Esophagus muscularis mucosa (tissue), 4 donors: ENCODE data around the gene CSH2.

Source experiments
- CTCF ChIP-seq, 3 experiments: fragments of 200-600 bp in 2 of 3; fragments of 450-650 bp in 1 of 3; sonication (generic) in 2 of 3; IDR thresholded peaks; one replicate each; pipeline ENCODE4 v1.5.1; 2017 to 2019; ENCODE audit warnings: antibody characterized with exemption in 3 of 3, mild to moderate bottlenecking in 2 of 3, moderate library complexity in 1 of 3
- EP300 ChIP-seq: sonication (generic); formaldehyde crosslinking; IDR thresholded peaks from one replicate; pipeline ENCODE4 v1.6.1; 2017; ENCODE audit warnings: antibody characterized with exemption
- POLR2A ChIP-seq: fragments of 450-650 bp; IDR thresholded peaks from one replicate; pipeline ENCODE4 v1.6.1; 2017; ENCODE audit warnings: antibody characterized with exemption, moderate library complexity, mild to moderate bottlenecking, low read depth
- POLR2AphosphoS5 ChIP-seq, 2 donors: sonication (generic); formaldehyde crosslinking; IDR thresholded peaks; one replicate each; pipeline ENCODE4 v1.6.1; 2017; ENCODE audit warnings: antibody characterized with exemption in 2 of 2

DNA sequence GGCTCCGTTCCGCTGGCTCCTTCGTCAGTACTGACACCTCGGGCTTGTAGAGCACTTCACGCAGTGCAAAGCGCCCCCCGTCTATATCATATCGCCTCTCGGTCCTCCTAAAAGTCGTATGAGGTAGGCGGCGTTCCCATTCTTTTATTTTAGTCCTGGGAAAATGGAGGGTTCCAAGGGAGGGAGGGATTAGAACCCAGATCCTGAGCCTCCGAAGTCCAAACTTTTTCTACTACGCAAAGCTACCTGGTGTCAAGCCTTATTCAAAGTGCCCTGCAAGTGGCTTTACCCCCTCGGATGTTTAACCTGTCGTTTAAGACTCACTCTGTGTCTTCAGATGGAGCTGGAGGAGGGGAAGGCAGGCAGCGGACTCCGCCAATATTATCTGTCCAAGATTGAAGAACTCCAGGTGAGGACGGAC lies 45.7 kb downstream of the CSH2 start:
- TF ChIP-seq POLR2A (no peak), CTCF (IDR thresholded peaks at IDR 0.05) (no peak), POLR2AphosphoS5 (IDR thresholded peaks at IDR 0.05) (no peak), EP300 (no peak)
